Neural progenitor cell (in vitro differentiated cells): ENCODE results near the gene NAPB. TPM values are rescaled to one million over a fixed set of nuclear protein-coding genes. Genes with fewer than 3 reads are reported as not detected.
A peak's percentile ranks its signal among the peaks of the same experiment; 100 is the strongest.

Experiments
- DNase-seq: peaks from one replicate; pipeline ENCODE4 v3.0.0-alpha.2; 2016; ENCODE audit warnings: low spot score
- H2AFZ ChIP-seq: fragments of 200-600 bp; sonication (generic); replicated peaks from 2 replicates; pipeline ENCODE4 v1.6.1; 2016; ENCODE audit warnings: antibody characterized with exemption
- H3F3A ChIP-seq: fragments of 200-600 bp; sonication (generic); 2 replicates; pipeline ENCODE4 v1.6.1; 2016; ENCODE audit warnings: antibody characterized with exemption, low read depth
- H3K27ac ChIP-seq: fragments of 200-600 bp; sonication (generic); 2 replicates; pipeline ENCODE4 v1.5.1; 2016; ENCODE audit warnings: mild to moderate bottlenecking
- H3K27me3 ChIP-seq: fragments of 200-600 bp; sonication (generic); 2 replicates; pipeline ENCODE4 v1.6.1; 2016; ENCODE audit warnings: mild to moderate bottlenecking, moderate library complexity
- H3K36me3 ChIP-seq: fragments of 200-600 bp; sonication (generic); 2 replicates; pipeline ENCODE4 v1.5.1; 2016
- H3K4me1 ChIP-seq: fragments of 200-600 bp; sonication (generic); 2 replicates; pipeline ENCODE4 v1.6.1; 2016; ENCODE audit warnings: mixed run types
- H3K4me2 ChIP-seq: fragments of 200-600 bp; sonication (generic); 2 replicates; pipeline ENCODE4 v1.6.1; 2016
- H3K4me3 ChIP-seq: fragments of 200-600 bp; sonication (generic); 2 replicates; pipeline ENCODE4 v1.5.1; 2016
- H3K79me2 ChIP-seq: fragments of 200-600 bp; sonication (generic); 2 replicates; pipeline ENCODE4 v1.6.1; 2016; ENCODE audit warnings: low read depth
- H3K9ac ChIP-seq: fragments of 200-600 bp; sonication (generic); 2 replicates; pipeline ENCODE4 v1.6.1; 2016
- H3K9me3 ChIP-seq: fragments of 200-600 bp; sonication (generic); 2 replicates; pipeline ENCODE4 v1.5.1; 2016; ENCODE audit warnings: low read depth
- H4K20me1 ChIP-seq: fragments of 200-600 bp; sonication (generic); 2 replicates; pipeline ENCODE4 v1.6.1; 2016; ENCODE audit warnings: low read depth
- H3K27ac Mint-ChIP-seq: 3 replicates; pipeline ENCODE4 v1.8.0; 2021; ENCODE audit warnings: mixed read lengths
- H3K27me3 Mint-ChIP-seq: 2 replicates; pipeline ENCODE4 v1.8.0; 2022; ENCODE audit warnings: low read depth, mild to moderate bottlenecking, inconsistent platforms, moderate library complexity, mixed read lengths; ENCODE audit not compliant: insufficient read depth
- H3K36me3 Mint-ChIP-seq: 3 replicates; pipeline ENCODE4 v1.8.0; 2021; ENCODE audit warnings: mixed read lengths
- H3K4me1 Mint-ChIP-seq: 3 replicates; pipeline ENCODE4 v1.8.0; 2021; ENCODE audit warnings: mixed read lengths
- H3K4me3 Mint-ChIP-seq: 3 replicates; pipeline ENCODE4 v1.8.0; 2021; ENCODE audit warnings: mild to moderate bottlenecking, moderate library complexity, mixed read lengths
- H3K9me3 Mint-ChIP-seq: 3 replicates; pipeline ENCODE4 v1.8.0; 2020; ENCODE audit warnings: mixed read lengths
- EZH2 ChIP-seq: fragments of 200-600 bp; sonication (generic); IDR thresholded peaks from 2 replicates; pipeline ENCODE4 v1.6.1; 2017; ENCODE audit warnings: antibody characterized with exemption, mild to moderate bottlenecking, moderate library complexity
- EZH2phosphoT487 ChIP-seq: fragments of 200-600 bp; sonication (generic); IDR thresholded peaks from 2 replicates; pipeline ENCODE4 v1.6.1; 2017; ENCODE audit warnings: antibody characterized with exemption
- total RNA-seq: library from RNA; depleted of rRNA; stranded (reverse); fragments of >200 nt; gene quantifications from 2 replicates; pipeline ENCODE4 v1.2.3, GENCODE V29; 2015; ENCODE audit warnings: low replicate concordance
- TF ChIP-seq, protein P1 (sequence below): fragments of 200-600 bp; sonication (generic); IDR thresholded peaks from 2 replicates; pipeline ENCODE4 v1.5.1; 2017; ENCODE audit warnings: antibody characterized with exemption, mild to moderate bottlenecking

The NAPB gene
- total RNA-seq, 1 donor from 2014 or later, result 23.8 TPM

DNA sequence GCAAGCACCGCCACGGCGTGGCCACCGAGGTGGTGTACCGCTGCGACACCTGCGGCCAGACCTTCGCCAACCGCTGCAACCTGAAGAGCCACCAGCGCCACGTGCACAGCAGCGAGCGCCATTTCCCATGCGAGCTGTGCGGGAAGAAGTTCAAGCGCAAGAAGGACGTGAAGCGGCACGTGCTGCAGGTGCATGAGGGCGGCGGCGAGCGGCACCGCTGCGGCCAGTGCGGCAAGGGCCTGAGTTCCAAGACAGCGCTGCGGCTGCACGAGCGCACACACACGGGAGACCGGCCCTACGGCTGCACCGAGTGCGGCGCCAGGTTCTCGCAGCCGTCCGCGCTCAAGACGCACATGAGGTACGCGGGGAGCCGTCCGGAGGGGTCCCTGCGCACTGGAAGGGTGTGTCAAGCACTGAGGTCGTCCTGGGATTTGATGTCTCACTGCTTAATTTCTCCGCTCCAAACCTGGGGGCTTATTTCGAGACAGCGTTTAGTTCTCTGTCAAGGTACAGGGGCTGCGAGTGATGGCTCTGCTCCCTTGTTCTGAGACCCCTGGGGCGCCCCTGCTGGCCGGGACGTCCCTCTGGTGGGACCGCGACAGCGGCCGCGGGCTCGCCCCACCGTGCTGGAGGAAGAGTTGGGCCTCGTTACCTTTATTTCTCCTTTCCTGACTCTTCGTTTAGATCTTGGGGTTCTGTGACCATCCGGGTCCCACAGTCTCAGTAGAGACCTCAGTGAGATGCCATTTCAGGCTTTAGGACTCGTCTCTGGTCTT lies 55.7 kb downstream of the NAPB start:
- peaks cover 66% of the 10 kb centered on the region for H4K20me1 ChIP-seq
- Mint-ChIP-seq H3K9me3 (no peaks in the 10 kb centered on the region), H3K4me3 (no peak overlapping the region), H3K36me3 (peaks cover 22% of the 10 kb centered on the region), H3K27me3 (no peaks in the 10 kb centered on the region), H3K27ac (no peak overlapping the region), H3K4me1 (peaks cover 28% of the 10 kb centered on the region)
- H2AFZ ChIP-seq, result no peak overlapping the region
- no peak for DNase-seq
- peaks cover 5% of the 10 kb centered on the region for H3F3A ChIP-seq
- peaks cover 16% of the 10 kb centered on the region for H3K4me1 ChIP-seq
- H3K79me2 ChIP-seq, result peaks cover 66% of the 10 kb centered on the region
- no peaks in the 10 kb centered on the region for H3K9me3 ChIP-seq
- H3K36me3 ChIP-seq, result peaks cover 1% of the 10 kb centered on the region
- no peak for TF ChIP-seq EZH2phosphoT487
- TF ChIP-seq, protein P1, sequence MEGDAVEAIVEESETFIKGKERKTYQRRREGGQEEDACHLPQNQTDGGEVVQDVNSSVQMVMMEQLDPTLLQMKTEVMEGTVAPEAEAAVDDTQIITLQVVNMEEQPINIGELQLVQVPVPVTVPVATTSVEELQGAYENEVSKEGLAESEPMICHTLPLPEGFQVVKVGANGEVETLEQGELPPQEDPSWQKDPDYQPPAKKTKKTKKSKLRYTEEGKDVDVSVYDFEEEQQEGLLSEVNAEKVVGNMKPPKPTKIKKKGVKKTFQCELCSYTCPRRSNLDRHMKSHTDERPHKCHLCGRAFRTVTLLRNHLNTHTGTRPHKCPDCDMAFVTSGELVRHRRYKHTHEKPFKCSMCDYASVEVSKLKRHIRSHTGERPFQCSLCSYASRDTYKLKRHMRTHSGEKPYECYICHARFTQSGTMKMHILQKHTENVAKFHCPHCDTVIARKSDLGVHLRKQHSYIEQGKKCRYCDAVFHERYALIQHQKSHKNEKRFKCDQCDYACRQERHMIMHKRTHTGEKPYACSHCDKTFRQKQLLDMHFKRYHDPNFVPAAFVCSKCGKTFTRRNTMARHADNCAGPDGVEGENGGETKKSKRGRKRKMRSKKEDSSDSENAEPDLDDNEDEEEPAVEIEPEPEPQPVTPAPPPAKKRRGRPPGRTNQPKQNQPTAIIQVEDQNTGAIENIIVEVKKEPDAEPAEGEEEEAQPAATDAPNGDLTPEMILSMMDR, result peak; percentile 10
- H3K27ac ChIP-seq, result no peak overlapping the region
- no peak overlapping the region for H3K9ac ChIP-seq
- H3K27me3 ChIP-seq, result no peaks in the 10 kb centered on the region
- no peak overlapping the region for H3K4me2 ChIP-seq
- H3K4me3 ChIP-seq, result no peak overlapping the region

DNA sequence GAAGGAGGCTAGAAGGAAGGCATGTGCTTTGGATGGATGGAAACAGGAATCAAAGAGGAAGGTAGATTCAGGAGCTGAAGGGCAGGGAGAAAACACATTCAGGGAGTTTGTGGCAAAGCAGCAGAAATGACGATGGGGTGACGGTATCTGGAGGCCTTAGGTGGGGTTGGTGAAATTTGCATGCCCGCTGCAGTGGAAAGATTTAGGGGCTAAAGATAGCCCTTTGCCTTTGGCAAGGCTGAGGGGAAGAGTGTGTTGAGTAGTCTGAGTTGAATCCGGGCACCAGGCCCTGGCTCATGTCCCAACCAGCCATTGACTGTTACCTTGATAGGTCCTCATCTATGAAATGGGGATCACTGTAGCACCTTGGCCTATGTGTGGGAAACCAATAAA lies 58.0 kb downstream of the NAPB start:
- TF ChIP-seq EZH2 (no peak), EZH2phosphoT487 (no peak)
- TF ChIP-seq, protein P1, result no peak
- Histone ChIP-seq H3K4me3 (peak overlapping the region; percentile 78), H3K9ac (peak overlapping the region; percentile 98), H3F3A (peaks cover 7% of the 10 kb centered on the region), H3K36me3 (no peaks in the 10 kb centered on the region), H4K20me1 (peaks cover 53% of the 10 kb centered on the region), H2AFZ (no peak overlapping the region), H3K9me3 (no peaks in the 10 kb centered on the region), H3K4me2 (peak overlapping the region; percentile 89), H3K4me1 (peaks cover 19% of the 10 kb centered on the region), H3K27me3 (no peaks in the 10 kb centered on the region), H3K27ac (no peak overlapping the region), H3K79me2 (peaks cover 59% of the 10 kb centered on the region)
- H3K4me1 Mint-ChIP-seq, result peaks cover 36% of the 10 kb centered on the region
- no peaks in the 10 kb centered on the region for H3K27me3 Mint-ChIP-seq
- H3K27ac Mint-ChIP-seq, result no peak overlapping the region
- peaks cover 14% of the 10 kb centered on the region for H3K36me3 Mint-ChIP-seq
- no peaks in the 10 kb centered on the region for H3K9me3 Mint-ChIP-seq
- H3K4me3 Mint-ChIP-seq, result peak overlapping the region; percentile 95
- DNase-seq, result no peak

DNA sequence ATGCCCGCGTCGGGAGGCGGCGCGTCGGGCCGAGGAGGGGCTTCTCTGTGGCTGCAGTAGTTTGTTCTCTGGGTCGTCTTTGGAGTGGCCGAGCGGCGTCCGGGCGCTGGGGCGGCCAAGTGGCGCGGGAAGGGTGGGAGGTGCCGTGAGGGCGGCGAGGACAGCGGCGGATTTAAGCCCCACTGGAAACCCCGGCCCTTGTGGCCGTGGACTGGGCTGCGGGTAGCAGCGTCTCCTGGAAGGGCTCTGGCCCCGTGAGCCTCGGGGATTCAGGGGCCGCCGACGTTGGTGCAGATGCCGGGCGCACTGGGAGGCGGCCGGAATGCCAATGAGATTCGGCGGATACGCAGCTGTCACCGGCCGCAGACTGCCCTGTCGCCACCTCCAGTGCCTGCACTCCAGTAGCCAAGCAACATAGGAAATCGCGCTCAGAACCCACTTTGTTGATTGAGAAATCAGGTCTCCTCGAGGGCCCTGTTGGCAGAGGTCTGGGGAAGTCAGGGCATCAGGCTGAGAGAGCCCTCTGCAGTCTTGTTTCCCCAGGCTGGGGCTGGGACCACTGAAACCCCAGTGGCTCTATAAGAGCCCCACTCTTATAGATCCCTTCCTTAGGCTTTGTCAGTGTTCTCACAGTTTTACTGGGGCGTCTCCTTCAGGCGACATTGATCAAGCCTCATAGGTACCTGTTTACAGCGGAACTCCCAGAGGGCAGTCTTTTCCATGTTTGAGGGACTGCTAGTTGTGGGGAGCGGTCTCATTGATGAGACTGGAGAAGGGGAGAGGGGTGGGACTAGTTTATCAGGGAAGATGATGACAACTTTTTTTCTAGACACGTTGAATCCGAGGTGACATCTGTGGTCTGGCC lies 58.7 kb downstream of the NAPB start:
- peak; percentile 73 for DNase-seq
- TF ChIP-seq EZH2, result no peak
- no peak for TF ChIP-seq EZH2phosphoT487
- TF ChIP-seq, protein P1, result no peak
- Histone ChIP-seq H3K79me2 (peaks cover 53% of the 10 kb centered on the region), H3K9me3 (no peaks in the 10 kb centered on the region), H3K36me3 (no peaks in the 10 kb centered on the region), H3K4me3 (peak overlapping the region; percentile 78), H3K27ac (peak overlapping the region; percentile 96), H2AFZ (peak overlapping the region; percentile 46), H3K27me3 (no peaks in the 10 kb centered on the region), H4K20me1 (peaks cover 51% of the 10 kb centered on the region), H3K4me2 (peak overlapping the region; percentile 89), H3K4me1 (peaks cover 19% of the 10 kb centered on the region), H3K9ac (peak overlapping the region; percentile 98), H3F3A (peaks cover 10% of the 10 kb centered on the region)
- Mint-ChIP-seq H3K27ac (peak overlapping the region; percentile 90), H3K4me3 (peak overlapping the region; percentile 95), H3K4me1 (peaks cover 36% of the 10 kb centered on the region), H3K27me3 (peaks cover 2% of the 10 kb centered on the region), H3K9me3 (no peaks in the 10 kb centered on the region), H3K36me3 (peaks cover 14% of the 10 kb centered on the region)
